ENCODE measurements around the gene SPRYD3. TPM values are rescaled to one million over a fixed set of nuclear protein-coding genes. Genes with fewer than 3 reads are reported as not detected.

SPRYD3 gene
- total and polyA plus RNA-seq, 2 of the 4 experiments (the other 2 are of a cell fraction), result 25.6 to 27.8 TPM

DNA sequence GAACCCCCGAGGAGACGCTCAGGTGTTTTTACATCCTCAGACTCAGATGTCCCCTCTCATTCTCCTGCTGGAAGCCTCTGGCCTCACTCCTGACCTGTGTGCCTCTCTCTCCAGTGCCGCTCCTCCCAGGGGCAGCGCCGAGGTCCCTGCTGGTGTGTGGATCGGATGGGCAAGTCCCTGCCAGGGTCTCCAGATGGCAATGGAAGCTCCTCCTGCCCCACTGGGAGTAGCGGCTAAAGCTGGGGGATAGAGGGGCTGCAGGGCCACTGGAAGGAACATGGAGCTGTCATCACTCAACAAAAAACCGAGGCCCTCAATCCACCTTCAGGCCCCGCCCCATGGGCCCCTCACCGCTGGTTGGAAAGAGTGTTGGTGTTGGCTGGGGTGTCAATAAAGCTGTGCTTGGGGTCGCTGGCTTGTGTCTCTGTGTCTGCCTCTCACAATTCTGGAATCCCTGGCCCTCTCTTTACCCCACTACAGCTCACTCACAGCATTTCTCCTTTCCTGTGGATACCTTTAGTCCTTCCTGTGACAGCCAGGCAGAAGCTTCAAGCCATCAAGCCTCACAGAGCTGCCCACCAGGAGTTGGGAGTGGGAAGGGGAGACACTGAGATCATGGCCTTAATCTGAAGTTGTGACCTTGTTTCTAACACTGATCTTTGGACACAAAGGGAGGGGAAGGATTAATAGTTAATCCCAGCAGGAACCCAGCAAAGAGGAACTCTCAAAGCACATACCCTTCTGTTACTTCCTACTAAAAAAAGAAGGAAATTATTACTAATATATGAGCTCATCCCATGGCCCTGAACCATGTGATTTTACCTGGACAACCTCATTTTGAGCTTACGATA lies 23.0 kb upstream of the SPRYD3 start:
- H2AFZ ChIP-seq (replicated peaks; ENCODE audit: low read length, poor library complexity), result no peak overlapping the region
- H3K27ac ChIP-seq (ENCODE audit: insufficient read depth, low read length), result no peak overlapping the region
- H4K91ac ChIP-seq (ENCODE audit: insufficient read depth, low read depth, low read length), result no peak overlapping the region; the same call in 1 of the 2 replicates
- BruUV-seq (replicated peaks), result no TSS peak
- no peak overlapping the region for H4K5ac ChIP-seq (ENCODE audit: low read depth, low read length)
- no peaks in the 10 kb centered on the region for H4K20me1 ChIP-seq (ENCODE audit: insufficient read depth, low read length)
- TF ChIP-seq MAZ (IDR thresholded peaks at IDR 0.05; ENCODE audit: borderline replicate concordance, low read depth, low read length) (no peak), SMC3 (IDR thresholded peaks at IDR 0.05; ENCODE audit: low read depth, low read length) (no peak), POLR2A (IDR thresholded peaks at IDR 0.05; ENCODE audit: low read depth, low read length) (no peak), RCOR1 (IDR thresholded peaks at IDR 0.05; ENCODE audit: insufficient replicate concordance, low read length) (no peak), CEBPB (IDR thresholded peaks at IDR 0.05; ENCODE audit: low read depth, low read length) (no peak), RAD21 (IDR thresholded peaks at IDR 0.05; ENCODE audit: low read length) (no peak), NFE2L2 (IDR thresholded peaks at IDR 0.05; ENCODE audit: low read depth, low read length) (no peak), FOS (IDR thresholded peaks at IDR 0.05; ENCODE audit: low read depth, low read length) (no peak), MAFK (IDR thresholded peaks at IDR 0.05; ENCODE audit: low read depth, low read length) (no peak), RFX5 (IDR thresholded peaks at IDR 0.05; ENCODE audit: low read depth, low read length) (no peak), BHLHE40 (IDR thresholded peaks at IDR 0.05; ENCODE audit: low read depth, low read length) (no peak), MXI1 (IDR thresholded peaks at IDR 0.05; ENCODE audit: borderline replicate concordance, low read depth, low read length) (no peak), CHD1 (IDR thresholded peaks at IDR 0.05; ENCODE audit: low read depth, low read length) (no peak)
- TF ChIP-seq, protein P1, sequence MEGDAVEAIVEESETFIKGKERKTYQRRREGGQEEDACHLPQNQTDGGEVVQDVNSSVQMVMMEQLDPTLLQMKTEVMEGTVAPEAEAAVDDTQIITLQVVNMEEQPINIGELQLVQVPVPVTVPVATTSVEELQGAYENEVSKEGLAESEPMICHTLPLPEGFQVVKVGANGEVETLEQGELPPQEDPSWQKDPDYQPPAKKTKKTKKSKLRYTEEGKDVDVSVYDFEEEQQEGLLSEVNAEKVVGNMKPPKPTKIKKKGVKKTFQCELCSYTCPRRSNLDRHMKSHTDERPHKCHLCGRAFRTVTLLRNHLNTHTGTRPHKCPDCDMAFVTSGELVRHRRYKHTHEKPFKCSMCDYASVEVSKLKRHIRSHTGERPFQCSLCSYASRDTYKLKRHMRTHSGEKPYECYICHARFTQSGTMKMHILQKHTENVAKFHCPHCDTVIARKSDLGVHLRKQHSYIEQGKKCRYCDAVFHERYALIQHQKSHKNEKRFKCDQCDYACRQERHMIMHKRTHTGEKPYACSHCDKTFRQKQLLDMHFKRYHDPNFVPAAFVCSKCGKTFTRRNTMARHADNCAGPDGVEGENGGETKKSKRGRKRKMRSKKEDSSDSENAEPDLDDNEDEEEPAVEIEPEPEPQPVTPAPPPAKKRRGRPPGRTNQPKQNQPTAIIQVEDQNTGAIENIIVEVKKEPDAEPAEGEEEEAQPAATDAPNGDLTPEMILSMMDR (conservative IDR thresholded peaks at IDR 0.05; ENCODE audit: low read depth, low read length), result no peak
- TF ChIP-seq, protein P2, sequence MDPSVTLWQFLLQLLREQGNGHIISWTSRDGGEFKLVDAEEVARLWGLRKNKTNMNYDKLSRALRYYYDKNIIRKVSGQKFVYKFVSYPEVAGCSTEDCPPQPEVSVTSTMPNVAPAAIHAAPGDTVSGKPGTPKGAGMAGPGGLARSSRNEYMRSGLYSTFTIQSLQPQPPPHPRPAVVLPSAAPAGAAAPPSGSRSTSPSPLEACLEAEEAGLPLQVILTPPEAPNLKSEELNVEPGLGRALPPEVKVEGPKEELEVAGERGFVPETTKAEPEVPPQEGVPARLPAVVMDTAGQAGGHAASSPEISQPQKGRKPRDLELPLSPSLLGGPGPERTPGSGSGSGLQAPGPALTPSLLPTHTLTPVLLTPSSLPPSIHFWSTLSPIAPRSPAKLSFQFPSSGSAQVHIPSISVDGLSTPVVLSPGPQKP (IDR thresholded peaks at IDR 0.05; ENCODE audit: borderline replicate concordance, low read depth, low read length), result no peak
- H3K14ac ChIP-seq (replicated peaks; ENCODE audit: low read depth, low read length), result no peak overlapping the region
- no peak overlapping the region for H3K23ac ChIP-seq (ENCODE audit: low read depth, low read length)
- no peak for ATAC-seq (ENCODE audit: low read depth)
- CTCF ChIA-PET, result interaction anchor here (0.9 to 3.7 kb wide), 2 partner anchors 36 to 39 kb away, joined by 3 to 21 read pairs; no protein-coding TSS in a partner anchor
- H3K79me1 ChIP-seq (ENCODE audit: low read depth in 1 of 2, low read length in 2 of 2), result peaks cover 0 to 15% of the 10 kb centered on the region in 2 experiments; a peak in 3 of 4 replicates
- H2AK5ac ChIP-seq (ENCODE audit: low read depth, low read length), result no peak overlapping the region
- H3K9ac ChIP-seq (ENCODE audit: low read depth, low read length), result no peak overlapping the region
- in situ Hi-C loops (cut with MboI; ENCODE audit: low sequenced_read_pairs) (no loop called here), dilution Hi-C loops (cut with HindIII; ENCODE audit: low sequenced_read_pairs, unreplicated experiment) (no loop called here), intact Hi-C loops (cut with micrococcal nuclease) (no loop called here)
- no peak overlapping the region for H3K56ac ChIP-seq (ENCODE audit: extremely low read depth, insufficient read depth, low read length)
- H3K9me1 ChIP-seq (ENCODE audit: insufficient read depth, low read length), result no peaks in the 10 kb centered on the region
- H3K4me1 ChIP-seq (ENCODE audit: control insufficient read depth, insufficient read depth, low read length), result peaks cover 15% of the 10 kb centered on the region
- no CpG with 5 or more reads among the region's 12 CpGs for WGBS, 2 experiments (ENCODE audit: extremely low coverage in 2 of 2, insufficient read length in 1 of 2)
- no peak overlapping the region for H3K18ac ChIP-seq (ENCODE audit: low read depth, low read length)
- no peak overlapping the region for H2BK15ac ChIP-seq (ENCODE audit: low read depth, low read length)
- no peak overlapping the region for H2AK9ac ChIP-seq (replicated peaks; ENCODE audit: low read depth, low read length, poor library complexity)
- H3K36me3 ChIP-seq (ENCODE audit: control insufficient read depth, insufficient read depth, low read length), result peaks cover 7% of the 10 kb centered on the region; the same call in 1 of the 2 replicates
- H3K27me3 ChIP-seq (ENCODE audit: control insufficient read depth, insufficient read depth, low read length), result no peaks in the 10 kb centered on the region
- no peak overlapping the region for H3K4me3 ChIP-seq (ENCODE audit: insufficient read depth, low read depth, low read length)
- no peak overlapping the region for H3K4me2 ChIP-seq (ENCODE audit: low read depth, low read length)
- H3K9me3 ChIP-seq (ENCODE audit: control insufficient read depth, insufficient read depth, low read length), result no peaks in the 10 kb centered on the region
- no peak overlapping the region for H2BK20ac ChIP-seq (ENCODE audit: low read depth, low read length)
- POLR2A ChIA-PET (ENCODE audit: unreplicated experiment), result interaction anchor here (0.6 kb wide), 1 partner anchor 1398 kb away, joined by 4 read pairs; no protein-coding TSS in a partner anchor
- no peak overlapping the region for H4K8ac ChIP-seq (ENCODE audit: low read depth in 2 of 2, low read length in 2 of 2)
- no peak for DNase-seq
- H2BK120ac ChIP-seq (ENCODE audit: low read depth, low read length), result no peak overlapping the region
- no peak overlapping the region for H3K4ac ChIP-seq (ENCODE audit: low read depth, low read length)
- no peak overlapping the region for H2BK5ac ChIP-seq (ENCODE audit: low read depth, low read length, poor library complexity, severe bottlenecking)

Data from IMR-90 (cell line).